DMS53 treated with DMSO at 0.1 percent for 48 hours (cell line): Measurements from ENCODE around the gene SPAG17.

Experiments used
- DNase-seq: peaks from one replicate; lab custom pipeline; 2025; ENCODE audit not compliant: unreplicated experiment; lab: John Stamatoyannopoulos, UW

SPAG17 gene

DNA sequence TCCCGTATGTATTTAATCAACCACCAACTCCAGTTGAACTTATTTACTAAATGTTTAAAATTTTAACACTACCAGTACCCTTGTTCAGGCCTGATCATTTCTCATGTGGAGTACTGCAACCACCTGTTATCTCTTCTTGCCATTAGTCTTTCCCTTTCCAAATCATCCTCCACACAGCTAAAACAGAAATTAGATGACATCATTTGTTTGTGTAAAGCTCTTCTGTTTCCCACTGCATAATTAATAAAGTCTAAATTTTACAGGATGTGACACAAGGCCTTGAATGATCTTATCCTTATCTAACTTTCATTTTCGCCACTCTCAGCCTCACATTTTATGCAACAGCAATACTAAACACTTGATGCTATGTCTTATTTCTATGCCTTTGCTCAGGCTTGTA is 280.0 kb downstream of the SPAG17 start:
- DNase-seq = no peak

DNA sequence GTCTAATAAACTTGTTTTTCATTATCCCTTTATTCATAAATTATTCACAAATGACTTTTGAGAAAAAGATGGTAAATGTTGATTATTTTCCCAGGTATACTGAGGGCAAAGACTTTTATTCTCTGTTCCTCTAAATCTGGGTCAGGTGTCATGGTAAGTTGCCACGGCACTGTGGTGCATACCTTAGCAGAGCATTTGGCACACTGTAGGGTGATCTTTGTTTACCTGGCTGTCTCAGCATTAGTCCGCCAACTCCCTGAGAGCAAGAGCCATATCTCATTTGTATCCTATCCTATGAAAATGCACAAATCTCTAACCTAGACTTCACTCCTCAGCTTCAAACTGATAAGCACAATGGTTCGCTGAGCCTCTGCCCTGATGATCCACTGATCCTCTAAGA is 280.5 kb downstream of the SPAG17 start:
- DNase-seq = no peak
